ENCODE results near the gene EML2. TPM values are rescaled to one million over a fixed set of nuclear protein-coding genes. Genes with fewer than 3 reads are reported as not detected.
A peak's percentile ranks its signal among the peaks of the same experiment; 100 is the strongest.

Gene EML2
- total RNA-seq, 1 donor from 2014 or later = 24.6 TPM

DNA sequence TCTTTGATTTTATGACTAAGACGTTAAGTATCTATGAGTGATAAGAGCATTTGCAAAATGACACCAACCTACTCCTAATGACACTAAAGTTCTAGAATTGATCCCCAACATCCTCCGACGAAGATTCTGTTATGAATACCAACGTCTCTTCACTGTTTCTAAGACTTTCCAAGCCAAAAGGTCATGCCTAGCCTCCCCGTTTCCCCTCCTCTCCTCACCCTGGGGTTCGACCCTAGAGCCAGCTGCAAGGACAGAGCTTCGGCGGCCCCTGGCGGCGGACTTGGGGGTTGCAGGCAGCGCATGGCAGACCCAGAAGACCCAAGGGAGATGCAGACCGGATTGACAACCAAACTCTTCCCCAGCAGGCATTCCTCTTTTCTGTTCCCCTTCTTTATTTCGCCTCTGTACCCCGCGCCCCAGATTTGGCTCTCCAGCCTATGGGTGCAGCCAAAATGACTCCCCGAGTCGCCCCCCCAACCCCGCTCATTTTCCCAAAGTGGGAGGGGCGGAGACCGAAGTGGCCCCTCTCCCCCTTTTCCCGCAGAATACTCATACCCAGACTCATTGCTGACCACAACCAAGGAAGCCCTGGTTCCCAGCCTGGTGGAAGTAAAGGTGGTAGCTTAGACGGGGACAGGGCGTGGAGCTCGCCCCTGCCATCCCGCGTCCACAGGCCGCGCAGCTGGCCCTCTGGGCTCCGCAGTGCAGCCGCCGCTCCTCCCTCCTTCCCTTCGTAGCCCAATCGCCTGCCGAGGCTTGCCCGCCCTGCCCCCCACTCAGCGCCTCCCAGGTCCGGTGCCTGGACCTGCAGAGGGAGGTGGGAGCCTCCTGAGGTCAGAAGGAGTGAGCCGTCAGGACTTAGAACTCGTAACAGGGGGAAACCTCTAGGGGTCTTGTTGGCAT lies 4.1 kb upstream of the EML2 start:
- peak; percentile 53 for DNase-seq (ENCODE audit: low read depth)
- Histone ChIP-seq H3K36me3 (ENCODE audit: insufficient read depth, low read length) (no peaks in the 10 kb centered on the region), H3K9me3 (ENCODE audit: insufficient read depth, low read depth, low read length) (no peaks in the 10 kb centered on the region), H2AFZ (ENCODE audit: low read depth, low read length) (peak overlapping the region; percentile 21), H3K4me3 (ENCODE audit: insufficient read depth, low read depth, low read length) (no peak overlapping the region), H3K79me2 (ENCODE audit: insufficient read depth, low read length) (peaks cover 3% of the 10 kb centered on the region), H4K20me1 (ENCODE audit: insufficient read depth, low read length) (no peaks in the 10 kb centered on the region), H3K4me2 (ENCODE audit: low read length) (peak overlapping the region; percentile 52), H3K9ac (ENCODE audit: low read length) (no peak overlapping the region), H3K27ac (ENCODE audit: low read depth, low read length) (no peak overlapping the region), H3K4me1 (ENCODE audit: insufficient read depth, low read length) (peaks cover 38% of the 10 kb centered on the region), H3K27me3 (ENCODE audit: insufficient read depth, low read length) (no peaks in the 10 kb centered on the region)
- H3K27ac Mint-ChIP-seq (ENCODE audit: unreplicated experiment) = peak overlapping the region; percentile 31
- no peaks in the 10 kb centered on the region for H3K27me3 Mint-ChIP-seq (ENCODE audit: low read depth, unreplicated experiment)
- H3K36me3 Mint-ChIP-seq (ENCODE audit: low read depth, unreplicated experiment) = peaks cover 4% of the 10 kb centered on the region
- TF ChIP-seq, protein P1, sequence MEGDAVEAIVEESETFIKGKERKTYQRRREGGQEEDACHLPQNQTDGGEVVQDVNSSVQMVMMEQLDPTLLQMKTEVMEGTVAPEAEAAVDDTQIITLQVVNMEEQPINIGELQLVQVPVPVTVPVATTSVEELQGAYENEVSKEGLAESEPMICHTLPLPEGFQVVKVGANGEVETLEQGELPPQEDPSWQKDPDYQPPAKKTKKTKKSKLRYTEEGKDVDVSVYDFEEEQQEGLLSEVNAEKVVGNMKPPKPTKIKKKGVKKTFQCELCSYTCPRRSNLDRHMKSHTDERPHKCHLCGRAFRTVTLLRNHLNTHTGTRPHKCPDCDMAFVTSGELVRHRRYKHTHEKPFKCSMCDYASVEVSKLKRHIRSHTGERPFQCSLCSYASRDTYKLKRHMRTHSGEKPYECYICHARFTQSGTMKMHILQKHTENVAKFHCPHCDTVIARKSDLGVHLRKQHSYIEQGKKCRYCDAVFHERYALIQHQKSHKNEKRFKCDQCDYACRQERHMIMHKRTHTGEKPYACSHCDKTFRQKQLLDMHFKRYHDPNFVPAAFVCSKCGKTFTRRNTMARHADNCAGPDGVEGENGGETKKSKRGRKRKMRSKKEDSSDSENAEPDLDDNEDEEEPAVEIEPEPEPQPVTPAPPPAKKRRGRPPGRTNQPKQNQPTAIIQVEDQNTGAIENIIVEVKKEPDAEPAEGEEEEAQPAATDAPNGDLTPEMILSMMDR (IDR thresholded peaks at IDR 0.05; ENCODE audit: insufficient read depth, low read depth, low read length) = peak; percentile 91
- TF ChIP-seq EZH2 (IDR thresholded peaks at IDR 0.05; ENCODE audit: insufficient read depth, low read length) = no peak
- H3K4me3 Mint-ChIP-seq (ENCODE audit: unreplicated experiment) = peak overlapping the region; percentile 86
- H3K9me3 Mint-ChIP-seq (ENCODE audit: unreplicated experiment) = peaks cover 2% of the 10 kb centered on the region
- peaks cover 15% of the 10 kb centered on the region for H3K4me1 Mint-ChIP-seq (ENCODE audit: low read depth, unreplicated experiment)
- FAIRE-seq = no peak

DNA sequence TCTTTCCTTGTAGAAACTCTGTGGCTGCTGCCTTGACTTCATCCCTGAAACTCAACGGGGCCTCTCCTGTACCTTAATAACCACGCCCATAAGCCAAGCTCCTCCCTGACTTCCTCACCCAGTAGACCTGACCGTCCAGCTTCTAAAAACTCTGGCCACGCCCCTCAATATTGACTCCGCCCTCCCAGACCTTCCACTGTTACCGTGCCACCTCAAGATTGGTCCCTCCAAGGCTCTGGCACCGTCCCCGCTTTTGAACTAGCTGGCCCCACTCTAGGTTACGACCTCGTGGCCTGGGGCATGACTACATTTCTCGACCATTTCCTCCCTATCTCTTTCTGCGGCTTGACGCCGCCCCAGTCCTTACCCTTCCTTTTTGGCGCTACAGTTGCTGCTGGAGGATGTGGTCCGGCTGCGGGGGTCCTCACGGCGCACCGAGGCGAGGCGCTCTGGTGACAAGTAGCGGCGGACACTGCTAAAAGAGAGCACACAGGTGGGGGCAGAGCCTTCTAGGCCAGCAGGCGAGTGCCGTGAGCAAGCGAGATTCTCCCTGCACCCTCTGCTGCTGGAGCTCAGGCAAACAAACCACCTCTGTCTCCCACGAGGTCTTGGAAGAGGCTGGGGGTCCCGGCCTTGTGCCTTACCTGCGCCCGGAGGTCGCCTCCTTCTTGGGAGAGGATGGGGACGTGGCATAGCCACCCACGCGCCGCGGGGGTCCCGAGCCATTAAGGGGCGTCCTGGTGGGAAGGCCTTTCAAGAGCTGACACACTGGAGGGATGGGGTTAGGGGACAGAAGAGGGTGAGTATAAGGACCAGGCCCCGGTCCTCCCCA lies 2.3 kb upstream of the EML2 start:
- Mint-ChIP-seq H3K4me1 (ENCODE audit: low read depth, unreplicated experiment) (peaks cover 15% of the 10 kb centered on the region), H3K36me3 (ENCODE audit: low read depth, unreplicated experiment) (peaks cover 4% of the 10 kb centered on the region), H3K9me3 (ENCODE audit: unreplicated experiment) (peaks cover 2% of the 10 kb centered on the region), H3K27me3 (ENCODE audit: low read depth, unreplicated experiment) (no peaks in the 10 kb centered on the region), H3K4me3 (ENCODE audit: unreplicated experiment) (peak overlapping the region; percentile 80), H3K27ac (ENCODE audit: unreplicated experiment) (peak overlapping the region; percentile 94)
- TF ChIP-seq EZH2 (IDR thresholded peaks at IDR 0.05; ENCODE audit: insufficient read depth, low read length) = no peak
- TF ChIP-seq, protein P1 (IDR thresholded peaks at IDR 0.05; ENCODE audit: insufficient read depth, low read depth, low read length) = no peak
- peaks cover 42% of the 10 kb centered on the region for H3K4me1 ChIP-seq (ENCODE audit: insufficient read depth, low read length)
- H2AFZ ChIP-seq (ENCODE audit: low read depth, low read length) = peak overlapping the region; percentile 77
- no peaks in the 10 kb centered on the region for H3K27me3 ChIP-seq (ENCODE audit: insufficient read depth, low read length)
- peak overlapping the region; percentile 8 for H3K9ac ChIP-seq (ENCODE audit: low read length)
- peaks cover 8% of the 10 kb centered on the region for H3K79me2 ChIP-seq (ENCODE audit: insufficient read depth, low read length)
- H3K27ac ChIP-seq (ENCODE audit: low read depth, low read length) = peak overlapping the region; percentile 22
- no peaks in the 10 kb centered on the region for H3K36me3 ChIP-seq (ENCODE audit: insufficient read depth, low read length)
- peak; percentile 48 for DNase-seq (ENCODE audit: low read depth)
- H4K20me1 ChIP-seq (ENCODE audit: insufficient read depth, low read length) = no peaks in the 10 kb centered on the region
- peak overlapping the region; percentile 35 for H3K4me3 ChIP-seq (ENCODE audit: insufficient read depth, low read depth, low read length)
- H3K9me3 ChIP-seq (ENCODE audit: insufficient read depth, low read depth, low read length) = no peaks in the 10 kb centered on the region
- peak overlapping the region; percentile 72 for H3K4me2 ChIP-seq (ENCODE audit: low read length)
- no peak for FAIRE-seq
